ENCODE results near the gene PEPD.

Gene PEPD

GRCh38 chr19:33436360-33437345, 84.9 kb downstream of the PEPD start:
- DNase-seq: peak; percentile 56

DNA sequence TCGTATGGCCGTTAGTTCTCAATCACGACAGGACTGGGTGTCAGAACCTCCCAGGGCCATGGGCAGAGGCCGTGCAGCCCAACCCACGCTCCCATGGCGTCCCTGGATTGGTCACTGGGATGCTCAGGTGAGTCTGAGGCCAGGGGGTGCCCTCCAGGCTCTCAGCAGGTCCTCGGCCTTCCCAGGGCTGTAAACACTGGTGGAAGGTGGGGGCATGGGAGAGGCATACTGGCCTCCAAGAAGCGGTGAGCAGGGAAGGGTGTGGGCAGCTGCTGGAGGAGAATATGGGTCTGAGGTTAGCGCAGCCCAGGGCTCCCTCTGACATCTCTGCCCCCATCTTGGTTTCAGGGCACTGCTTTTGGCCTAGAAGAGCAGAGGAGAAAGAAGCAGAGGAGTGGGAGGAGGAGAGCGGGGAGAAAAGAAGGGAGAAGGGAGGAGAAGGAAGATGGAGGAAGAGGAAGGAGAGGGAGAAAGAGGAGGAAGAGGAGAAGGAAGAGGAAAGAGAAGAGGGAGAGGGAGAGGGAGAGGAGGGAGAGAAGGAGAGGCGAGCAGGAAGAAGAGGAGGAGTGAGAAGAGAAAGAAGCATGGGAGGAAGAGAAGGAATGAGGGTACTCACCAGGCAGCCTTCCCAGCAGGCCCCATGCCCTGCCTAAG, 85.8 kb downstream of the PEPD start:
- DNase-seq: peak; percentile 30

- DNase-seq: peak; percentile 54
Measured at GRCh38 chr19:33434886-33435705, 86.5 kb downstream of the PEPD start.

DNA sequence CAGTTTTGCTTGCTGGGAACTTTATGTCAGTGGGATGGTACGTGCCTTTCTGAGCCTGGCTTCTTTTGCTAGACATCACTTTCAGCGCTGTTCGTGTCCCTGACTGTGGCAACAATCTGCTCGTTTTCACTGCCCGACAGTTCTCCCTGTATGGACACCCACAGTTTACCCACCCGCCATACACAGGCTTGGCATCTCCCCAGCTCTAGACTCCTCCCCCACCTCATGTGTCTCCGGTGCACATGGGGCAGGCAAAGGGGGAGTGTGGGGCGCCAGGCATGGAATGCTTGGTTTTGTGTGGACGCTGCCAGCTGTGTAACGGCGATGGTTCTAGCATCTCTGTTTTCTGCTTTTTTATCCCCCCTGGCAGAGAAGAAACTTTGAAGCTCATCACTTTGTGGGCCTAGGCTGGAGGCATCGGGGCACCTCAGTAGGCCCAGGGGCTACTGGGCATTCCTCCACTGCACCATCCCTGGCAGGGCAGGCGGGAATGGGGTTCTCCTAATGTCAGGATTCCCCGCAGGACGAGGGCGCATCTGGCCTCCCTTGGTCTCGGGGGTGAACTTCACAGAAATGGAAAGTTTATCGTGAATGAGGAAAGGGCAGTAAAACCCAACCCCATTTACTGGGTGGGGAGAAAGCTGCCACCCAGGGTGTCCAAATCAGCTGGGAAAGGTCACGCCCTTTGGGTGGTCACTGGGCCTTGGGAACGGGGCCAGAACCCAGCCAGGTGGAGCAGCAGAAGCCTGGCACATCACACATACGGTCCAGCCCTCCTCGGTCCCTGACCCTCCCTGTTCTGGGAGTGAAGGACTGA, 87.3 kb downstream of the PEPD start:
- DNase-seq: peak; percentile 46

DNA sequence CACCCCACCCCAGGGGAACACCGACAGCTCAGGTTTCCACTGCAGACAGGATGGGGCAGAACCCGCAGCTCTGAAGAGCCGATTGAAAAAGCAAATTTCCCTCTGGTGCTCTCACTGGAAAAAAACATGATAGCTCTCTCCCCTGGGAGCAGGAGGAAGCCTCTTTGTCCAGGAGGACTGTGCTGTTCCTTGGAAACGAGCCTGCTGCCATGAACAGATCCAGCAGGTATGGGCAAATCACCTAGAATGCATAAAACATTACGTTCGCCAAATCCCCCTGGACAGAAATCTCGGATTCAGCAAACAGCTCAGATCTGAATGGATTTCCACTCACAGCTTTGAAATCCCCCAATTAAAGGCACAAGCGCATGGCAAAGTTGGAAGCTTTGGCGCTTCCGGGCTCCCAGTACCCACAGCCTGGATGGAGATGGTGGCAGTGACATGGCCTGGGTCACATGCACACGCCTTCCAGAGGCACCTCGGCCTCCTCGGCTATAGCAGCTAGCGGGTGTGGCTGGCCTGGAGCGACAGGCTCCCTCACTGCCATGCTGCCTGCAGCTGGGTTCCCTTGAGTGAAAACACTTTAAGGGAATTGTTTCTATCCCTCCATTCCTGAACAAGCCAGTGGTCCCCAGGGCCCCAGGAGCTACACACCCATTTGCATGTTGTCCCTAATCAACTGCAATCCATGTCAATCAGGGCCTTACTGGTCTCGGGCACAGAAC, 89.0 kb downstream of the PEPD start:
- peak; percentile 50 for DNase-seq

GRCh38 chr19:33432015-33432414, 89.6 kb downstream of the PEPD start:
- no peak for DNase-seq

GRCh38 chr19:33430674-33431277, 90.8 kb downstream of the PEPD start:
- peak; percentile 86 for DNase-seq

DNA sequence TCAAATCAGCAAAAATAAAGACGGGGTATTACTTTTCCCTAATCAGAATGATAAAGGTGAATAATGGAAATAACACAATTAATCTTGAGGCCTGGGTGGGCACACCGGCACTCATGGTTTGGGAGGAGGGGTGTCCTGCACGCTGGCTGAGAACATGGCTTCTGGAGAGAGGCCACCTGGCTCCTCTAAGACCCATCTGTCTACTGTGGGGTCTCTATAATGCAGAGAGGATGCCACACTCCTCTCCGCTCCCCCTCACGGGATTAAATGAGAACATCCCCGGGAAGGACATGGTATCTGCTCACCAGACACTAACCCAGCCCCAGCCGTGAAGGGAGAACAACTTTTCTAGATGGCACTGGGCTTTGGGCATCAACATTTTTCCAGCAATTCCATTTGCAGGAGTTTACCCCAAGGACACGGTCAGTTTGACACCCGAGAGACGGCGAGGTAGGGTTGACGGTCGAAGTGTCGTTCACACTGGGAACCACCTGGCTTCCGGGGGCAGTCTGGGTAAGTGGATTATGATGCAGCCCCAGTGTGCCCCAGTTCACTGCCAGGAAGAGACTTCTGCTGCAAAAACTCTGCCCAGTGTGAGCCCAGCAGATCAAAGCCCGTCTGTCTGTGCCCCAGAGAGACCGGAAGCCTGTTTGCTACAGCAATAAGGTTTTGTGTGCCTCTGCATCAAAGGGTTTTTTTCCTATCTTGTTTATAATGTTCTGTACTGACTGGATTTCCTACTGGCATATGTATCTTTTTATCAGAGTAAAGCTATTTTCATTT, 91.5 kb downstream of the PEPD start:
- peak; percentile 65 for DNase-seq

GRCh38 chr19:33428627-33429125, 92.9 kb downstream of the PEPD start:
- DNase-seq: peak; percentile 24

- peak; percentile 55 for DNase-seq
Measured at GRCh38 chr19:33427801-33428626, 93.6 kb downstream of the PEPD start.

DNA sequence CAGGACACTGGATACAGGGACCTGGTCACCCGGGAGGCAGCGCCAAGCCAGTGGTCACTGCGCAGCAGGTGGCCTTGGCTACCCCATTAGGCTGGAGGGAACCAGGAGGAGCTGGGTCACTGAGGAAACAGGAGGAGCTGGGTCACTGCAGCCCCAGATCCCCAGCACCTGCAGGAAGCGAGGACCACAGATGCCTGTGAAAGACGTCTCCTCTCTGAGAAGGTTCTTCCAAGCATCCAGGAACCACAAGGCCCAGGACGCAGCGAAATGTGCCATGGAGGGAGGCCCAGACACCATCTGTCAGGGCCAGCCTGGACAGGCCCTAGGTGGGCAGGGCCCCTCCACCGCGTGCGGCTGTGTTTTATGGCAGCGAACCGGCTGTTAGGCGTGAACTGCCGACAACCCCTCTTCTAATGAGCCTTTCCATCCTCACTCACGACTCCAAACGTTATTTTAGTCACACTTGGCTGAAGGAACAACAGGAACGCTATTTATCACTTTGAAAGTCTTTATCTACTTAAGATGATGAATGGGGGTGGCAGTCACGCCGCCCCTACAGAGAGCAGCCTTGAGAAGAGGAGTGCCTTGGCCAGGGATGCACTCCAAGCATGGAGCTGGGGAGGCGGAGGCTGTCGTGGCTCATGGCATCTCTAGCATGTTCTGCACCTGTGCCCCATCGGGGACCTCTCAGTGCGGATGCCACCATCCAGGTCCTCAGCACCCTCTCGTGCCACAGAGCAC, 94.8 kb downstream of the PEPD start:
- no peak for DNase-seq

DNA sequence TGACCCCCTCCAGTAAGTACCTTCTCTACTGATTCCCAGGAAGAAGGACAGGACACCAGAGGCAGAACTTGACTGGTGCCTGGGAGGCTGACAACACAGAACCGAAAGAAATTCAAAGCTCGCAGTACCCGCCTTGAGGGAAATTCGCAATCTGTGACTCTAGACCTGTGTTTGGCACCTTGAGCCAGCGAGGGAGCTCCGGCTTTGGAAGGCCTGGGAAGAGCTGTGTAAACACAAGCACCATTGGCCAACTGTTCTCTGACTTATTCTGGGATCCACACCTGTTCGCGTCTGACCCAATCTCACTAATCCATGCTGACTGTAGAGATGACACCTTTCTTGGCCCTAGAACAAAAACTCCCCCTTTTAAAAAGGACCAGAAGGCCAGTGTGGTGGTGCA, 97.4 kb downstream of the PEPD start:
- DNase-seq: no peak

DNA sequence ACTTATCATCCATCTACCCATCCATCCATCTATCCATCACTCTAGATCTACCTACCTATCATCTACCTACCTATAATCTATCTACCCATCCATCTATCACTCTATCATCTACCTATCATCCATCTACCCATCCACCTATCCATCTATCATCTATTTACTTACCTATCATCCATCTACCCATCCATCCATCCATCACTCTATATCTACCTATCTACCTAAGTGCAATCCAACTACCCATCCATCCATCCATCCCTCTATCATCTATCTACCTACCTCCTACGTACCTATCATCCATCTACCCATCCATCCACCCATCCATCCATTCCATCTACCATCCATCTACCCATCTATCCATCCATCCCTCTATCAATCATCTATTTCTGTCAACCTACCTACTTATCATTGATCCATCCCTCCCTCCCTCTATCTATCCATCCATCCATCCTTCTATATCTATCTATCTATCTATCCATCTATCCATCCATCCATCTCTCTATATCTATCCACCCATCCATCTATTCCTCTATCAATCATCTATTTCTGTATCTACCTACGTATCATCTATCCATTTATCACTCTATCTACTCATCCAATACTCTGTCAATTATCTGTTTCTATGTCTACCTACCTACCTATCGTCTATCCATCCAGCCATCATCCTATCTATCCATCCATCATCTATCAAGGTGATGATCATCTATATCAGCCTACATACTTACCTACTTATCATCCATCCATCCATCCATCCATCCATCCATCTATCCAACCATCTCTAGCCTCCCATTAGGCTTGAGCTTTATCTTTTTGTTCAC, 99.0 kb downstream of the PEPD start:
- DNase-seq: no peak

DNA sequence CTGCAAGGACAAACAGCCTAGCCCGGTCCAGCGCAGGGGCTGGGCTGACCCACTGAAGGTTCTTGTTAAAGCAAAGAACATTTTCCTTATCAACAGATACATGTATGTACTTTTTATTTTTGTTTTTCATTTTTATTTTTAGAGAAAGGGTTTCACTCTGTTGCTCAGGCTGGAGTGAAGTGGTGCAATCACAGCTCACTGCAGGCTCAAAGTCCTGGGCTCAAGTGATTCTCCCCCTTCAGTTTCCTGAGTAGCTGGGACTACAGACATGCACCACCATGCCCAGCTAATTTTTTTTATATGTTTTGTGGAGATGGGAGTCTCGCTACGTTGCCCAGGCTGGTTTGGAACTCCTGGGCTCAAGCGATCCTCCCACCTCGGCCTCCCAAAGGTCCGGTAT, 100.2 kb downstream of the PEPD start:
- DNase-seq: no peak

DNA sequence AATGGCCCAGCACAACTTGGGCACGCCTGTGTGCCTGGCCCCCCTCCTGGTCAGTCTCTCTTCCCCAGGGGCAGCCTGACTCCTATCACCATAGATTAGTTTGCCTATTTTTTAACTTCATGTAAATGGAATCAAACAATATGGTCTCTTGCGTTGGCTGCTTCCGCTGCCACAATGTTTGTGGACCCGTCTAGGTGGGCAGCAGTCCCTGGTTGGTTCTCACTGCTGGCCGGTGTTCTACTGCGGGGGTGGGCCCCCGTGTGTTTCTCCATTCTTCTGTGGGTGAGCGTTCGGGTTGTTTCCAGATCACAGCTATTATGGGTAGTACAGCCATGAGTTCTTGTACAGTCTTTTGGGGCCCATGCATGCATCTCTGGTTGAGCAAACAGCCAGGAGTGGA, 100.8 kb downstream of the PEPD start:
- DNase-seq: no peak

DNA sequence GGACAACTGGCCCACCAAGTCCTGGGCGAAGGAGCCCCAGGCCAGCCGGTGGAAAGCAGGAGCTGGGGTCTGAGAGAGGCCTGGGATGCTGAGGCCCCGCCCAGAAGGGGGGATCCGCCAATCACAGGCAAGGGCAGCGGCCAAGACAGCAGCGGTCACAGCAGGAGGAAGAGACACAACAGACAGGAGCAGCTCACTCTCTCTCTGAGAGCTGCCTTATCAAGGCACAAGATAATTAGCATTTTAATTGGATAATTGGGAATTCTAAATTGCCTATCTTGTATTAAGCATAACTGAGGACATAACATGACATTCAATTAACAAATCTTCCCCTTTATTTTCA, 101.8 kb downstream of the PEPD start:
- DNase-seq: no peak
